ENCODE measurements around the gene FTO. TPM values are rescaled to one million over a fixed set of nuclear protein-coding genes. Genes with fewer than 3 reads are reported as not detected.

The FTO gene
- total and polyA plus RNA-seq, 2 of the 13 experiments (the other 11 are each of a cell fraction or from before 2014, with no cell fraction given), result 41.6 to 55.8 TPM

DNA sequence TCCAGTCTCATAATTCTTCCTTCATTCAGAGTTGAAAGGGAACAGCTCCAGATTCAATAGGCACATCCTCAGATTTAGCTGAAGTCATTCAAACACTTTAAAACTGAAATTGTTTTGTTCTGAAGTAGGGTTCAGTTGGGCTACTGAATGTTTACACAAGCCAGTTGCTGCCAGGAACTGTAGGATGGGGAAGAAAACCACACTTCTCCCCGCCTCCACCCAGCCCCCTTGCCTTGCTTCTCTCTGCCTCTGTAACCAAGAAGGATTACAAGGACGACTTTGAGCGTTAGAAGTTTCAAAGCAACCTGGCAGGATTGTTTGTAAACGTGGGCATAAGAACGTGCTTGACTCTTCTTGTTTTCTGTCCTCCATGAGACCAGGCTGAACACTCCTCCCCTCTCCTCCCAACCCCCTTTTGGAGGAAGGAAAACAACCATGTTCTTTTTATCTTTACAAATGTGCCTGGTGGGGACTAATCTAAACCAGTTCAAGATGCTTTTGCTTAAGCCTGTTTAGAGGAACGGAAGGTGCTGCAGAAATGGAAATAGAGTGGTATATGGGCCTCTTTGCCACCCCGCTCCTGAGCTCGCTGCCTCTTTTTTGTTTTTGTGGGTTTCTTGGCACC lies 287.9 kb downstream of the FTO start (continued):
- no peak for TF ChIP-seq ATF7-NPFF (CRISPR knock-in tag; IDR thresholded peaks at IDR 0.05; ENCODE audit: low read depth)
- TF ChIP-seq, protein P1, sequence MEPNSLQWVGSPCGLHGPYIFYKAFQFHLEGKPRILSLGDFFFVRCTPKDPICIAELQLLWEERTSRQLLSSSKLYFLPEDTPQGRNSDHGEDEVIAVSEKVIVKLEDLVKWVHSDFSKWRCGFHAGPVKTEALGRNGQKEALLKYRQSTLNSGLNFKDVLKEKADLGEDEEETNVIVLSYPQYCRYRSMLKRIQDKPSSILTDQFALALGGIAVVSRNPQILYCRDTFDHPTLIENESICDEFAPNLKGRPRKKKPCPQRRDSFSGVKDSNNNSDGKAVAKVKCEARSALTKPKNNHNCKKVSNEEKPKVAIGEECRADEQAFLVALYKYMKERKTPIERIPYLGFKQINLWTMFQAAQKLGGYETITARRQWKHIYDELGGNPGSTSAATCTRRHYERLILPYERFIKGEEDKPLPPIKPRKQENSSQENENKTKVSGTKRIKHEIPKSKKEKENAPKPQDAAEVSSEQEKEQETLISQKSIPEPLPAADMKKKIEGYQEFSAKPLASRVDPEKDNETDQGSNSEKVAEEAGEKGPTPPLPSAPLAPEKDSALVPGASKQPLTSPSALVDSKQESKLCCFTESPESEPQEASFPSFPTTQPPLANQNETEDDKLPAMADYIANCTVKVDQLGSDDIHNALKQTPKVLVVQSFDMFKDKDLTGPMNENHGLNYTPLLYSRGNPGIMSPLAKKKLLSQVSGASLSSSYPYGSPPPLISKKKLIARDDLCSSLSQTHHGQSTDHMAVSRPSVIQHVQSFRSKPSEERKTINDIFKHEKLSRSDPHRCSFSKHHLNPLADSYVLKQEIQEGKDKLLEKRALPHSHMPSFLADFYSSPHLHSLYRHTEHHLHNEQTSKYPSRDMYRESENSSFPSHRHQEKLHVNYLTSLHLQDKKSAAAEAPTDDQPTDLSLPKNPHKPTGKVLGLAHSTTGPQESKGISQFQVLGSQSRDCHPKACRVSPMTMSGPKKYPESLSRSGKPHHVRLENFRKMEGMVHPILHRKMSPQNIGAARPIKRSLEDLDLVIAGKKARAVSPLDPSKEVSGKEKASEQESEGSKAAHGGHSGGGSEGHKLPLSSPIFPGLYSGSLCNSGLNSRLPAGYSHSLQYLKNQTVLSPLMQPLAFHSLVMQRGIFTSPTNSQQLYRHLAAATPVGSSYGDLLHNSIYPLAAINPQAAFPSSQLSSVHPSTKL (CRISPR knock-in tag; IDR thresholded peaks at IDR 0.05), result peak; percentile 62
- no peak for TF ChIP-seq MIER3 (CRISPR knock-in tag; IDR thresholded peaks at IDR 0.05; ENCODE audit: borderline replicate concordance)
- no peak for TF ChIP-seq SRSF9 (IDR thresholded peaks at IDR 0.05; ENCODE audit: borderline replicate concordance, insufficient read depth, low read depth, low read length, poor library complexity, severe bottlenecking)
- no peak for TF ChIP-seq MEF2D (CRISPR knock-in tag; IDR thresholded peaks at IDR 0.05)
- no peak for TF ChIP-seq ZFP37 (CRISPR knock-in tag; IDR thresholded peaks at IDR 0.05; ENCODE audit: borderline replicate concordance)
- TF ChIP-seq ZNF766 (CRISPR knock-in tag; IDR thresholded peaks at IDR 0.05; ENCODE audit: borderline replicate concordance), result no peak; the same call in 1 of the 2 replicates
- no peak; the same call in 1 of the 2 replicates for TF ChIP-seq HNF4A (CRISPR knock-in tag; IDR thresholded peaks at IDR 0.05)
- TF ChIP-seq, protein P2, sequence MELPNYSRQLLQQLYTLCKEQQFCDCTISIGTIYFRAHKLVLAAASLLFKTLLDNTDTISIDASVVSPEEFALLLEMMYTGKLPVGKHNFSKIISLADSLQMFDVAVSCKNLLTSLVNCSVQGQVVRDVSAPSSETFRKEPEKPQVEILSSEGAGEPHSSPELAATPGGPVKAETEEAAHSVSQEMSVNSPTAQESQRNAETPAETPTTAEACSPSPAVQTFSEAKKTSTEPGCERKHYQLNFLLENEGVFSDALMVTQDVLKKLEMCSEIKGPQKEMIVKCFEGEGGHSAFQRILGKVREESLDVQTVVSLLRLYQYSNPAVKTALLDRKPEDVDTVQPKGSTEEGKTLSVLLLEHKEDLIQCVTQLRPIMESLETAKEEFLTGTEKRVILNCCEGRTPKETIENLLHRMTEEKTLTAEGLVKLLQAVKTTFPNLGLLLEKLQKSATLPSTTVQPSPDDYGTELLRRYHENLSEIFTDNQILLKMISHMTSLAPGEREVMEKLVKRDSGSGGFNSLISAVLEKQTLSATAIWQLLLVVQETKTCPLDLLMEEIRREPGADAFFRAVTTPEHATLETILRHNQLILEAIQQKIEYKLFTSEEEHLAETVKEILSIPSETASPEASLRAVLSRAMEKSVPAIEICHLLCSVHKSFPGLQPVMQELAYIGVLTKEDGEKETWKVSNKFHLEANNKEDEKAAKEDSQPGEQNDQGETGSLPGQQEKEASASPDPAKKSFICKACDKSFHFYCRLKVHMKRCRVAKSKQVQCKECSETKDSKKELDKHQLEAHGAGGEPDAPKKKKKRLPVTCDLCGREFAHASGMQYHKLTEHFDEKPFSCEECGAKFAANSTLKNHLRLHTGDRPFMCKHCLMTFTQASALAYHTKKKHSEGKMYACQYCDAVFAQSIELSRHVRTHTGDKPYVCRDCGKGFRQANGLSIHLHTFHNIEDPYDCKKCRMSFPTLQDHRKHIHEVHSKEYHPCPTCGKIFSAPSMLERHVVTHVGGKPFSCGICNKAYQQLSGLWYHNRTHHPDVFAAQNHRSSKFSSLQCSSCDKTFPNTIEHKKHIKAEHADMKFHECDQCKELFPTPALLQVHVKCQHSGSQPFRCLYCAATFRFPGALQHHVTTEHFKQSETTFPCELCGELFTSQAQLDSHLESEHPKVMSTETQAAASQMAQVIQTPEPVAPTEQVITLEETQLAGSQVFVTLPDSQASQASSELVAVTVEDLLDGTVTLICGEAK (IDR thresholded peaks at IDR 0.05), result no peak
- TF ChIP-seq, protein P2 (CRISPR knock-in tag; IDR thresholded peaks at IDR 0.05), result no peak
- TF ChIP-seq FOXO1 (CRISPR knock-in tag; IDR thresholded peaks at IDR 0.05), result 0 out of 2 replicates have a peak, but pooled peaks have one; percentile 9
- TF ChIP-seq ZNF674 (CRISPR knock-in tag; IDR thresholded peaks at IDR 0.05; ENCODE audit: low read depth), result no peak
- TF ChIP-seq, protein P3, sequence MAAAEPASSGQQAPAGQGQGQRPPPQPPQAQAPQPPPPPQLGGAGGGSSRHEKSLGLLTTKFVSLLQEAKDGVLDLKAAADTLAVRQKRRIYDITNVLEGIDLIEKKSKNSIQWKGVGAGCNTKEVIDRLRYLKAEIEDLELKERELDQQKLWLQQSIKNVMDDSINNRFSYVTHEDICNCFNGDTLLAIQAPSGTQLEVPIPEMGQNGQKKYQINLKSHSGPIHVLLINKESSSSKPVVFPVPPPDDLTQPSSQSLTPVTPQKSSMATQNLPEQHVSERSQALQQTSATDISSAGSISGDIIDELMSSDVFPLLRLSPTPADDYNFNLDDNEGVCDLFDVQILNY (CRISPR knock-in tag; conservative IDR thresholded peaks at IDR 0.05), result no peak
- TF ChIP-seq ZNF205 (CRISPR knock-in tag; IDR thresholded peaks at IDR 0.05), result 0 out of 2 replicates have a peak, but pooled peaks have one; percentile 24
